Mucosa of rectum (tissue), 2 donors: ENCODE results near the gene CCNK.

Source experiments
- H3K27ac ChIP-seq, 2 donors: one replicate each; pipeline ENCODE4 v1.7.0; 2013; ENCODE audit warnings: inconsistent platforms in 2 of 2, low read depth in 2 of 2, low read length in 2 of 2
- H3K27me3 ChIP-seq, 2 donors: one replicate each; pipeline ENCODE4 v1.7.0; 2013; ENCODE audit warnings: low read length in 2 of 2; ENCODE audit not compliant: control insufficient read depth in 2 of 2, insufficient read depth in 2 of 2
- H3K36me3 ChIP-seq, 2 donors: one replicate each; pipeline ENCODE4 v1.7.0; 2013; ENCODE audit warnings: low read length in 2 of 2; ENCODE audit not compliant: control insufficient read depth in 2 of 2, insufficient read depth in 2 of 2
- H3K4me1 ChIP-seq, 2 donors: one replicate each; pipeline ENCODE4 v1.7.0; 2013; ENCODE audit warnings: low read length in 2 of 2, mild to moderate bottlenecking in 1 of 2; ENCODE audit not compliant: control insufficient read depth in 2 of 2, insufficient read depth in 2 of 2
- H3K4me3 ChIP-seq, 2 donors: one replicate each; pipeline ENCODE4 v1.7.0; 2013; ENCODE audit warnings: low read length in 2 of 2
- H3K9ac ChIP-seq, 2 donors: one replicate each; pipeline ENCODE4 v1.7.0; 2013; ENCODE audit warnings: low read length in 2 of 2, low read depth in 1 of 2, mild to moderate bottlenecking in 1 of 2
- H3K9me3 ChIP-seq, 2 donors: one replicate each; pipeline ENCODE4 v1.7.0; 2013; ENCODE audit warnings: low read length in 2 of 2; ENCODE audit not compliant: control insufficient read depth in 2 of 2
- donor health status: healthy.
- donor health status: Normal muscosa, but diverticular disease.

The CCNK gene

DNA sequence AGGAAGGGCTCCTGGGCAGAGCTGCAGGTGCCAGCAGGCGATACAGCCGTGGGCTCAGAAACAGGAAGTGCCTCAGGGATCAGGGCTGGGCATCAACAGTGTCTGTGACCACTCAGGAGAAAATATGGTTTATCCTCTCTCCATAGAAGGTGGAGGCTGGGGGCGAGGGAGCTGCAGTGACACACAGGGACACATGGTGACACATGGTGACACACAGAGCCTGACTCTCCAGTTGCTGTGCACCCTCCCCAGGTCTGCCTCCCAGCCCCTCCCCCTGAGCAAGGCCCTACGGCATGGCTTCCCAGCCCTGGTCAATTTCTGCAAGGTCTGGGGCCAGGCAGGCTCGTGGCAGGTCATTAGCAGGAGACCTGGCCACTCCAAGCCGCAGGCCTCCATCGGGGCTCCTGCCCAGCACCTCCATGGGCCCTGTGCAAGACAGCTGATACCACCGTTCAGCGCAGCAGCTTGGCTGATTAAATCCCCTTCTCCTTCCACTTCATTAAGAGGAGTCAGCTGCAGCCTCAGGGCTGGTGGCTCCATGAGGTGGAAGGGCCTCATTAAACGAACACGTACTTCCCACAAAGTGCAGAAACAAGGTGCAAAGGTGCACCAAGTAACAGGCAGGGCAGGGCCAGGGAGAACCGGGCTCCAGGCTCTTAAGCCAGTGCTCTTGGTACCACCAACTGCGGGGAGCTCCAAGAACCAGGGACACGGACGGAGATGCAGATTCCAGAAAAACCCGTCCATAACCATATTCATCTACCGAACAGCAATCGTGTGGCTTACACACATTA, 60.7 kb downstream of the CCNK start:
- Histone ChIP-seq H3K4me3 (no peak overlapping the region), H3K27me3 (no peaks in the 10 kb centered on the region), H3K9ac (no peak overlapping the region), H3K27ac (no peak overlapping the region), H3K9me3 (no peaks in the 10 kb centered on the region), H3K4me1 (peaks cover 0 to 3% of the 10 kb centered on the region in 2 donors), H3K36me3 (no peaks in the 10 kb centered on the region)

DNA sequence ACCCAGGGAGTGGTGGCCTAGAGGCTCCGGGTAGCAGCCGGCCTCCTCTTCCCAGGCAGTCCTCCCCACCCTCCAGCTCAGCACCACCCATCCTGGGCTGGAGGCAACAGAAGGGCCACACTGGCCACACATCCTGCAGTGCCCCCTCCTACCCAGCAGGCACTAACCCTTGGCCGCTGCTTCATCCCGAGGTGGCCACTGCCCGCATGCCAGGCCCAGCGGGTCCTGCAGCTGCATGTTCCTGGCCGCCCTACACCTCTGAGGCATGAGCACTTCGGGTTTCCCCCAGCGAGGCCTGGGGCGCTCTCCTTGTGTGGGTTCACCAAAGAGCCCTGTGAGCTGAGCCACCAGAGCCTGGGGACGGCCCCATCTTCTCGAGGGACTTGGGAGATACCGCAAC, 61.4 kb downstream of the CCNK start:
- H3K9me3 ChIP-seq, result no peaks in the 10 kb centered on the region
- no peak overlapping the region for H3K27ac ChIP-seq
- H3K9ac ChIP-seq, result no peak overlapping the region
- H3K4me3 ChIP-seq, result no peak overlapping the region
- H3K4me1 ChIP-seq, result peaks cover 0 to 3% of the 10 kb centered on the region in 2 donors
- H3K36me3 ChIP-seq, result no peaks in the 10 kb centered on the region
- no peaks in the 10 kb centered on the region for H3K27me3 ChIP-seq

GRCh38 chr14:99543370-99543769, 62.2 kb downstream of the CCNK start:
- Histone ChIP-seq H3K4me3 (no peak overlapping the region), H3K4me1 (peaks cover 0 to 3% of the 10 kb centered on the region in 2 donors), H3K27me3 (no peaks in the 10 kb centered on the region), H3K36me3 (no peaks in the 10 kb centered on the region), H3K9me3 (no peaks in the 10 kb centered on the region), H3K27ac (no peak overlapping the region), H3K9ac (no peak overlapping the region)

DNA sequence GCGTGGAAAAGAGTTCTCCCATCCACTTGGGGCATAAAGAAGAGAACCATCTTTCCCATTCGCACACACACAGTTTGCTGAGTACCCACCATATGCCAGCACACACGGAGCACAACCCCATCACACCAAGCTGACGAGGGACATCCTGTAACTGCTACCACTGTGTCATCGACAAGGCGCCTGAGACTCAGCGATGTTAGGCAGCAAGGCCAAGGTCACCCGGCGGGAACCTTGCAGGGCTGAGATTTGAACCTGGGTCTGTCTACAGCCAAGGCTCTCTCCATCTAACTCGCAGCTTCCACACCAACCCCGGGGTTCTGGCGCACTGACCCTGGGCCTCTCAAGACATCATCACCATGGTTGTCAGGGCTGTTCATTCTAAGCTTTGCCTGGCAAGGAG, 62.8 kb downstream of the CCNK start:
- H3K27ac ChIP-seq, result no peak overlapping the region
- no peaks in the 10 kb centered on the region for H3K9me3 ChIP-seq
- no peaks in the 10 kb centered on the region for H3K36me3 ChIP-seq
- H3K9ac ChIP-seq, result no peak overlapping the region
- H3K27me3 ChIP-seq, result no peaks in the 10 kb centered on the region
- H3K4me1 ChIP-seq, result peaks cover 0 to 3% of the 10 kb centered on the region in 2 donors
- H3K4me3 ChIP-seq, result no peak overlapping the region

GRCh38 chr14:99544991-99545390, 63.8 kb downstream of the CCNK start:
- Histone ChIP-seq H3K36me3 (no peaks in the 10 kb centered on the region), H3K27ac (no peak overlapping the region), H3K27me3 (no peaks in the 10 kb centered on the region), H3K4me1 (peaks cover 0 to 3% of the 10 kb centered on the region in 2 donors), H3K9ac (no peak overlapping the region), H3K4me3 (no peak overlapping the region), H3K9me3 (no peaks in the 10 kb centered on the region)

GRCh38 chr14:99545586-99545985, 64.4 kb downstream of the CCNK start:
- Histone ChIP-seq H3K4me1 (peaks cover 0 to 3% of the 10 kb centered on the region in 2 donors), H3K27me3 (no peaks in the 10 kb centered on the region), H3K9me3 (no peaks in the 10 kb centered on the region), H3K4me3 (no peak overlapping the region), H3K36me3 (no peaks in the 10 kb centered on the region), H3K27ac (no peak overlapping the region), H3K9ac (no peak overlapping the region)

DNA sequence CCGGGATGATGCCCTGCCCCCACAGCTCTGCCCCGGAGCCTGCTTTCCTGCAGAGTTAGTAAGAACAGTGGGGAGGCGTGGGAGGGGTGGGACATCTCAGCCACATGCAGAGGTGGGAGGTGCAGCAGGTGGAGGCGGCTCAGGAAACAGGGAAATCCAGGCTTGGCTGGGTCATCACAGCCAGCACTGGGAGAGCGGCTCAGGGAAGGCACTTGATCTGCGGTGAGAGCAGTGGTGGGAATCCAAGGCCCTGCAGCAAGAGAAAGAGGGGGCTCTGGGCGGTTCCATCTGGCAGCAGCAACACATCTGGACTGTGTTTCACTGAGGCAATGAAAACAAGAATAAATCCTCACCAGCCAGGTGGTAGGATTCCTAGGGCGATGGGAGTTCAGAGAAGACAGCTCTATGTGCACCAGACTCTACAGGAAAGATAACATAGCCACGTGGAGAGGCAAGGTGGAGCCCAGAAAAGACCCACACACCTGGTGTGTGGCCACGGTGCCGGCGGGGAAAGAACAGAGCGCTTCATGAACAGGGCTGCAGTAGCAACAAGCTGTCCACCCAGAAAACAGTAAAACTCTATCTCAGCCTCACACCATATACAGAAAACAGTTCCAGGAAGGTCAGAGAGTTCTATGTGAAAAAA, 65.1 kb downstream of the CCNK start:
- Histone ChIP-seq H3K4me1 (peaks cover 5 to 7% of the 10 kb centered on the region in 2 donors), H3K4me3 (no peak overlapping the region), H3K36me3 (no peaks in the 10 kb centered on the region), H3K9me3 (no peaks in the 10 kb centered on the region), H3K9ac (no peak overlapping the region), H3K27ac (no peak overlapping the region), H3K27me3 (no peaks in the 10 kb centered on the region)

- H3K36me3 ChIP-seq, result no peaks in the 10 kb centered on the region
- peaks cover 18 to 21% of the 10 kb centered on the region in 2 donors for H3K4me1 ChIP-seq
- no peak overlapping the region for H3K9ac ChIP-seq
- no peaks in the 10 kb centered on the region for H3K9me3 ChIP-seq
- no peak overlapping the region for H3K27ac ChIP-seq
- H3K4me3 ChIP-seq, result no peak overlapping the region
- no peaks in the 10 kb centered on the region for H3K27me3 ChIP-seq
These were observed 67.0 kb downstream of the CCNK start for GRCh38 chr14:99548255-99548654.

GRCh38 chr14:99548871-99549515, 67.8 kb downstream of the CCNK start:
- Histone ChIP-seq H3K27ac (no peak overlapping the region), H3K27me3 (no peaks in the 10 kb centered on the region), H3K36me3 (no peaks in the 10 kb centered on the region), H3K9ac (no peak overlapping the region), H3K4me3 (no peak overlapping the region), H3K9me3 (no peaks in the 10 kb centered on the region), H3K4me1 (peaks cover 18 to 27% of the 10 kb centered on the region in 2 donors)

- Histone ChIP-seq H3K4me1 (peaks cover 25 to 34% of the 10 kb centered on the region in 2 donors), H3K27me3 (no peaks in the 10 kb centered on the region), H3K4me3 (no peak overlapping the region), H3K9me3 (no peaks in the 10 kb centered on the region), H3K9ac (no peak overlapping the region), H3K27ac (no peak overlapping the region), H3K36me3 (no peaks in the 10 kb centered on the region)
These were observed 68.5 kb downstream of the CCNK start for GRCh38 chr14:99549684-99550083.
